Pons (tissue), 1 donor: Measurements from ENCODE around the gene GPX4.

ENCODE experiments used
- DNase-seq: peaks from one replicate; pipeline ENCODE4 v3.0.0-alpha.2; 2016; ENCODE audit warnings: low spot score

Gene GPX4

GRCh38 chr19:1068009-1069001 is 35.5 kb upstream of the GPX4 start:
- peak; percentile 42 for DNase-seq

GRCh38 chr19:1069009-1069779 is 34.6 kb upstream of the GPX4 start:
- DNase-seq: peak; percentile 51

- DNase-seq: no peak
Measured at GRCh38 chr19:1070576-1070930, 33.2 kb upstream of the GPX4 start.

- DNase-seq: no peak
Measured at GRCh38 chr19:1070931-1071791, 32.6 kb upstream of the GPX4 start.

GRCh38 chr19:1072371-1073015 is 31.3 kb upstream of the GPX4 start:
- DNase-seq: no peak

GRCh38 chr19:1073063-1073955 is 30.5 kb upstream of the GPX4 start:
- no peak for DNase-seq

GRCh38 chr19:1073956-1074517 is 29.8 kb upstream of the GPX4 start:
- DNase-seq: no peak

- DNase-seq: no peak
Measured at GRCh38 chr19:1074544-1075283, 29.1 kb upstream of the GPX4 start.

- no peak for DNase-seq
Measured at GRCh38 chr19:1076046-1076386, 27.8 kb upstream of the GPX4 start.

GRCh38 chr19:1076951-1077350 is 26.8 kb upstream of the GPX4 start:
- peak; percentile 40 for DNase-seq

GRCh38 chr19:1079566-1080111 is 24.2 kb upstream of the GPX4 start:
- no peak for DNase-seq

- no peak for DNase-seq
Measured at GRCh38 chr19:1080360-1081161, 23.2 kb upstream of the GPX4 start.

- no peak for DNase-seq
Measured at GRCh38 chr19:1081301-1082164, 22.3 kb upstream of the GPX4 start.

GRCh38 chr19:1082165-1082927 is 21.4 kb upstream of the GPX4 start:
- no peak for DNase-seq

GRCh38 chr19:1082928-1083816 is 20.6 kb upstream of the GPX4 start:
- DNase-seq: no peak
